Right ventricle myocardium inferior (tissue), 1 donor: ENCODE results near the gene ATP7A. TPM values are rescaled to one million over a fixed set of nuclear protein-coding genes. Genes with fewer than 3 reads are reported as not detected.
"Not testable (repeated sequence)": the region's sequence is repeated elsewhere in the genome, so short reads cannot be mapped to it uniquely, and the experiment has no call there.

Experiments used
- ATAC-seq: fragments of 200-7000 bp; cut with Tn5 transposase; one replicate; pipeline ENCODE4 v1.9.1; 2020; ENCODE audit warnings: mild to moderate bottlenecking, moderate library complexity
- DNase-seq: peaks from one replicate; pipeline ENCODE4 v3.0.0; 2021; ENCODE audit errors: missing footprints
- intact Hi-C: fragments of 100-400 bp; cut with DNase I; formaldehyde crosslinking; loops from one replicate; pipeline ENCODE4 v1.11.0; 2022
- total RNA-seq: library from RNA; stranded (reverse); fragmentation: NEBNext Ultra II Directional; extraction: Animal tissue kit (Norgen Biotek cat#: 25700); gene quantifications from one replicate; pipeline ENCODE4 v1.2.1, GENCODE V29; 2021
- donor health status: DM: no; HTN: yes; CAD: no; lungs with severe emphysema.

Gene ATP7A
- total RNA-seq, 1 donor from 2014 or later, result 5.4 TPM

DNA sequence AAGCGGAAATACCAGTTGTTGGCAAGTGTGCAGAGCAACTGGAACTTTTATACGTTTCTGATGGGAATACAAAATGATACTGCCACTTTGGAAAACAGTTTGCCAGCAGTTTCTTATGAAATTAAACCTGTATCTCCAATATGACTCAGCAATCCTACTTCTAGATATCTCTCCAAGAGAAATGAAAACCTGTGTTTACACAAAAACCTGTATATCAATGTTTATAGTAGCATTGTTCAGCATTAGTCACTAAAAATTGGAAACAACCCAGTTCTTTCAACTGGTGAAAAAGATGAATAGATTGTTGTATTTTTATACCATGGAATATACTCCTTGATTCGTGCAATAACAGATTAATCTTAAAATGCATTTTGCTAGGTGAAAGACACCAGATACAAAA, 26.8 kb downstream of the ATP7A start:
- ATAC-seq (no peak), DNase-seq (no peak)
- intact Hi-C loops, result no loop called here

DNA sequence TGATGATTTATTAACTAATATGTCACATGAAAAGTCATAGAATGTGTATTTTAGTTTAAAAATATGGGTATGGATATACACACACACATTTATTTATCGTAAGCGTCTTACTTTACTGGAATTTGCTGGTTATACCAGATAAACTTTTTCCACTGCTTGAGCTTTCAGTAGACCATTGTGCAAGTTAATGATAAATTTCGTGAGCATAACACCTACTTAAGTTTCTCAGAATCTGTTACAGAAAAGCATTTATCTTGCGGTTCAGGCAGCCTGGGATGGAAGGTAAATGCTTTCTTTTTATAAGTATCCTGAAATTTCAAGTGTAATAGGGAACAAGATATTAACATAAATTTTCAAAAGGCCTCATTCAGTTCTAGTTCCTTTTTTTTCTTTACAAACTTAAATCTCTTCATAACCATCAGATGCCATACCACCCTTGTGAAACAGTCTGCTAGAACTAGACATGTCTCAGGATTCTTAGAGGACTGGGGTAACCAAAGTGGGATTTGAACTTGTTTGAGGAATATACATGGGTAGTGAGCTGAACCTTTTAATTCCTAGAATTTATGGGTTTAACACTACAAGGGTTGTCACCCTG, 27.7 kb downstream of the ATP7A start:
- no peak for DNase-seq
- no peak for ATAC-seq
- intact Hi-C loops, result no loop called here

DNA sequence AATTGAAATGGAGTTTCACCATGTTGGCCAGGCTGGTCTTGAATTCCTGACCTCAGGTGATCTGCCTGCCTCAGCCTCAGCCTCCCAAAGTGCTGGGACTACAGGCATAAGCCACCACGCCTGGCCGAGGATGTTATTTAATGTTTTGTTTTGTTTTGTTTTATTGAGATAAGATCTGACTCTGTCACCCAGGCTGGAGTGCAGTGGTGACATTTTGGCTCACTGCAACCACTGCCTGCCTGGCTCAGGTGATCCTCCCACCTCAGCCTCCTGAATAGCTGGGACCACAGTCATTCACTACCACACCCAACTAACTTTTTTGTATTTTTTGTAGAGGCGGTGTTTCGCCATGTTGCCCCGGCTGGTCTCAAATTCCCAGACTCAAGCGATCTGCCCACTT, 34.5 kb downstream of the ATP7A start:
- ATAC-seq, intact Hi-C loops: not testable (repeated sequence)

DNA sequence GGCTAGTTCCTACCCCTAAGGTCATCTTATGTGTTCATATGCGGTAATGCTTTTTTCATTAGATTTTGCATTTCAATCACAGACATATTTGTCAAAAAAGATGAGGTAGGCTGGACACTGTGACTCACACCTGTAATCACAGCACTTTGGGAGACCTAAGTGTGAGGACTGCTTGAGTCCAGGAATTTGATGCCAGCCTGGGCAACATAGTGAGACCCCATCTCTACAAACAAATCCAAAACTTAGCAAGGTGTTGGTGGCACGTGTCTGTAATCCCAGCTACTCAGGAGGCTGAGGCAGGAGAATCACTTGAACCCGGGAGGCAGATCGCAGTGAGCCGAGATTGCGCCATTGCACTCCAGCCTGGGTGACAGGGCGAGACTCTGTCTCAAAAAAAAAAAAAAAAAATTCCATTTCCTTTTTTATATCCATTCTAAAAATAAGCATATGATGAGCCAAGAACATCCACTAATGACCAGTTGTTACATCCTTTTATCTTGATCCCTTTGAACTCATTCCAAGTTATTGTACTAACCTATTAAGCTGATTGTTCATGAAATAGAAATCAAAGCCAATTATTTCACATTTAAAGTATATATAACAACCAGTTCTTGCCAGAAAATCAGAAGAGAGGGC, 35.5 kb downstream of the ATP7A start:
- intact Hi-C loops, result no loop called here
- ATAC-seq (no peak), DNase-seq (no peak)

More for the DNA sequence above, 34.5 kb downstream of the ATP7A start:
- DNase-seq, result not testable (repeated sequence)

DNA sequence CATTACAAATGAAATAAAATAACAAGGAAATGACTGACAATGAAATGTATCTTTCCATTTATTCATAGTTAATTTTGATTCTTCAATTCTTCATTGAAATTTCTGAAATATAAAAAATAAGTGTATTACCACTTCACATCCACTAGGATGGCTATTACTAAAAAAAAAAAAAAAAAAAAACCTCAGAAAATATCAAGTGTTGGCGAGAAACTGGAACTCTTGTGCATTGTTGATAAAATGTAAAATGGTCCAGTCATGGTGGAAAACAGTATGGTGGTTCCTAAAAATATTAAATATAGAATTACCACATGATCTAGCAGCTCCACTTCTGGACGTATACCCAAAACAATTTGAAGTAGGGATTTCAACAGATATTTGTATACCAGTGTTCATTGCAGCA, 36.1 kb downstream of the ATP7A start:
- DNase-seq (no peak), ATAC-seq (no peak)
- intact Hi-C loops, result no loop called here

DNA sequence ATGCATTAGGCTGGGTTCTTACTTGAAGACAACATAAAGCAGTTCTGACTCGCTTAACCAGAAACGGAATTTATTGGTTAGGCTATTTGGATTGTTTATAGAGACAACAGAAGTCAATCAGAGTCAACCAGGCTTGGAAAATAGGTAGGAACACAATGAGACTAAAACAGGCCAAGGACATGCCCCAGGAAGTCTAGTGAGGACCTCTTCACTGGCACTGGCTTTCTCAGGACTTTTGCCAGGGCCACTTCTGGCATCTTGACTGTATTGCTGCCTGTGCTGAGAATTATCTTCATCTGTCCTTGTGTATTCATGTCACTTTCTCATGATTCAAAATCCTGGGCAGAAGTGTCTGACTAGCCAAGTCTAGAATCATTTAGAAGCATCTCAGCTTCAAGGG, 39.3 kb downstream of the ATP7A start:
- intact Hi-C loops, result no loop called here
- no peak for ATAC-seq
- no peak for DNase-seq

DNA sequence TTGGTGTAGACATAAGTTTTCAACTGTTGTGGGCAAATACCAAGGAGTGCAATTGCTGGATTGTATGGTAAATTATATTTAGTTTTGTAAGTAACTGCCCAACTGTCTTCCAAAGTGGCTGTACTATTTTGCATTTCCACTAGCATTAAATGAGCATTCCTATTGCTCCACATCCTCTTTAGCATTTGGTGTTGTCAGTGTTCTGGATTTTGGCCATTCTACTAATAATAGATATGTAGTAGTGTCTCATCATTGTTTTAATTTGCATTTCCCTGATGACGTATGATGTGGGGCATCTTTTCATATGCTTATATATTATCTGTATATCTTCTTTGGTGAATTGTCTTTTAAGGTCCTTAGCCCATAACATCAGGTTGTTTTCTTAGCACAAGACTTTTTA, 41.7 kb downstream of the ATP7A start:
- ATAC-seq, result no peak
- intact Hi-C loops, result no loop called here
- no peak for DNase-seq

DNA sequence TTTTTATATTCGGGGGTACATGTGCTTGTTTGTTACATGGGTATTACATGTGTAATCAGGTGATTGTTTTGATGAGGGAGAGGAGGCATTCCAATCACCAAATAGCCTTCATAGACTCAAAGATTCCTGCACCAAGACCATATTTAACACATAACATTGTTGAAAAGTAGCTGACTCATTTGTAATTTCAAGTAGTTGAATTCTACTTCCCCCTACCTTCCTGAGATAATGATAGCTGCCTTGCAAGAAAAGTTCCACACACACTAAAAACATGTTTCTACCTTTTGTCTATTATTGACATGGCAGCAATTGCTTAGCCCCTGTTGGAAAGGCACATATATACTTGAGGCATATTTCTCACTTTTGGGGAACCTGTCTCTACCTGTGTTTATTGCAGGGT, 42.8 kb downstream of the ATP7A start:
- intact Hi-C loops, result no loop called here
- no peak for ATAC-seq
- DNase-seq, result no peak

DNA sequence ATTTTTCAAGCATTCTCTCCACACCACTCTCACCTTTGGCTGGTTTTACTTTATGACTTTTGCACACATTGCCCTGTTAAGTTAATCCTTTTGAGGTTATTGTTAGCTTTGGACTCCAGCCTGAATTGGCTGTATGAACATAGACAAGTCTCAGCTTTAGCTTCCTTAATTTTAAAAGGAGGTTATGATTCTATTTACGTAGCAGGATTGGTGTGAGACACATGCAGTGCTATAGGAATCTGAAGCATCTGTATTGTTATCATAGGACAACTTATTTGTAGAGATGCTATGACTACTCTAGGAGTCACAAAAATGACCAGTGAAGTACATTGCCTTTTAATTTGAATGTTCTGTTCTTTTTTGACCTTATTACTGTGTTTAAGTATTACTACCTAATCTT, 43.2 kb downstream of the ATP7A start:
- ATAC-seq (no peak), DNase-seq (no peak)
- intact Hi-C loops, result no loop called here

DNA sequence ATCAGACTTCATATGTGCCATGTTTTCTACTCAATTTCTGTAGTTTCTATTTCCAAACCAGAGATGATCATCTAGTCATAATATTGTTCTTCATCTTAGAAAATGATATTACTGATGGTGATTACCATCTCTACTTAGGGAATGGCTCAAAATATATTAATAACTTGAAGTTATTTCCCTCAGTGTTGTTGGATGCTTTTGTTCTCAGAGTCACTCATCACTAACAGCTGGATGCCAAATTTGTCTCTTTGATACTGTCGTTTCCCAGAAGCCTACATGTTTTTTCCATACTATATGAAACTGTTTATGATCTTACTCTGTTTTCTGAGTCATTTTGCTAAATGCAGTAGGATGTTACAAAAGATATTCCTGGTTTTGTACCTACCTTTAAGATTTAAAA, 50.1 kb downstream of the ATP7A start:
- ATAC-seq (no peak), DNase-seq (no peak)
- intact Hi-C loops, result no loop called here

DNA sequence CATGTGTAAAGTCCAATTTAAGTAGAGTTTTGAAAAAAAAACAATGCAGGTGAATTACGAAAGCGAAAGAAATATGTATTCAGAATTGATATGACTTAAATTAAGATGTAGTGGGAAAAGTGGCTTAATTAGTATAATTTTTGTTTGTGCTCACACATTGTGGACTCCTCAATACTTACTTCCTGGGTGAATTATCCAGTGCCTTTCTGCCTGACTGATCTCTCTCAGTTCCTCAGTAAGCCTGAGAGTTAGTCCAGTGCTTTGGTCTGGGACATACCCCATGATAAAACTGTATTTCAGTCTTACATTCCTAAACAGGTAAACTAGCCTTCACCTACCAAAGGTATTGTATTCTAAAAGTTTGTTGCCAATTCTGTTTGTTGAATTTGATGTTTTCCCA, 50.6 kb downstream of the ATP7A start:
- intact Hi-C loops, result no loop called here
- no peak for DNase-seq
- no peak for ATAC-seq

DNA sequence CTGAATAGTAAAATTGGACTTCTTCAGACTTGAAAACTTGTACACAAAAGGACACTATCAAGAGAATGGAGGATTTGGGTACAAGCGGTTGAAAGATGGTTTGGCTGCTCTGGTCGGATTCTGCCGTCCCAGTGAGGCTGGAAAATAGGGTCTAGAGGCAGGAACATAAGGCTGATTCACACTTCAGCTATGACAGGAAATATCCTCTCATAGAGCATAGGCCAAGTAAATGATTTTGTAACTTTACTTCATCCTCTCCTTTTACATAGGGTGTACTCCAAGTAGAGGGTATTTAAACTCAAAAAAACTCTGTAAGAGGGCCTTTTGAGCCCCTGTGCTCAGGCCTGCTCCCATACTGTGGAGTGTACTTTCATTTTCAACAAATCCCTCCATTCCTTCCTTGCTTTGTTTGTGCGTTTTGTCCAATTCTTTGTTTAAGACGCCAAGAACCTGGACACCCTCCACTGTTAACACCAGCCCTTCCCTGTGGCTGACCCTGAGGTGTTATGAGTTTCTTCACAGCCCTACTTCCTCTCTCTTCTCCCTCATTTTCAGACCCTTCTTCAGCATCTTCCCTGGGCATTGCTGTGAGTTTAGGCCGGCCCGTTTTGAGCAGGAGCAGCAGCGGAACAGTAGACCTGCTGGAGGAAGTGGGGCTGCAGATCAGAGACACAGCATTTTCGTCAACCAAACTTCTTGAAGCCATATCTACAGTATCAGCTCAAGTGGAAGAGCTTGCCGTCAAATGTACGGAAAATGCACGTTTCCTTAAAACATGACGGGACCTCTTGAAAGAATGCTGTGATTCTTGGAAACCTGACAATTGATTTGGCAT, 51.8 kb downstream of the ATP7A start:
- DNase-seq, result no peak
- no peak for ATAC-seq
- intact Hi-C loops, result no loop called here

DNA sequence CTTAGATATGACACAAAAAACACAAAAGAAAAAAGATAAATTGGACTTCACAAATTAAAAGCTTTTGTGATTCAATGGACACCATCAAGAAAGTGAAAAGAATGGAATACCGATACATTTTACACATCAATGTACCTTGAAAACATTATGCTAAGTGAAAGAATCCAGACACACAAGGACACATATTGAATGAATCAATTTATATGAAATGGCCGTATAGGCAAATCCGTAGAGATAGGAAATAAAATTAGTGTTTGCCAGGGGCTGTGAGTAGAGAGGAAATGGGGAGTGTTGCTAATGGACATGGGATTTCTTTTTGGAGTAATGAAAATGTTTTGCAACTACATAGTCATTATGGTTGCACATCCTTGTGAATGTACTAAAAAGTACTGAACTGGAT, 55.9 kb downstream of the ATP7A start:
- intact Hi-C loops, result no loop called here
- DNase-seq (no peak), ATAC-seq (no peak)

DNA sequence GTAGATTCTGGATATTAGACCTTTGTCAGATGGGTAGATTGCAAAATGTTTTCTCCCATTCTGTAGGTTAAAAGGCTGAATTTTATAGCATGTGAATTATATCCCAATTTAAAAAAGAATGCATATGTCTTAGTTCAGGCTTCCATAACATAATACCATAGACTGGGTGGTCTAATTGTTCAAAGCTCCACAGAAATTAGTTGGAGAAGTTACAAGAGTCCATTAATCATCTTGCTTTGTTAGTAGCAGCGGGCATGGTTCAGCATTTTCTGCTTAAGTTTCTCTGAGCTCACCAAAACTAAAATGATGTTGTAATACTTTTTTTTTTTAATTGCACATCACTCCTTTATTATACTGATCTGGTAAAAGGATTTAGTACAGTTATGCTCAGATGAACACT, 57.1 kb downstream of the ATP7A start:
- ATAC-seq (no peak), DNase-seq (no peak)
- intact Hi-C loops, result no loop called here

DNA sequence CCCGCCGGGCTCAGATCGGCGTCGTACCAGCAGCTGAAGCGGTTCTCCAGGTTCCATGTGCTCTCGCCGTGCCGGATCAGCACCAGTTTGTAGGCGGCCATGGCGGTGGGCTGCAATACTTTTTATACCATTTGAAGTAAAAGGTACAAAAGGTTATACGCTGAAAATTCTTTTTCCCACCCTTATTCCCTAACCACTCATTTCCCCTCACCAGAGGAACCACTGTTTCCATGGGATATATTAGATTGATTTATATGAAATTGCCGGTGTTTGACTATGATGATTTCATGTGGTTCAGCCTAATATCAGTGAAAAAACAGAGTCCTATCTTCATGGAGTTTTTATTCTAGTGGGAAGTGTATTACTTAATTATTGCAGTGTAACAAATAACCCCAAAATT, 59.0 kb downstream of the ATP7A start, which contains the start of gene PGAM4:
Gene PGAM4, minus strand, starts transcription at position 101 of the 400 bp plus-strand sequence. Its CDS starts 0 bp downstream, at position 101.
- intact Hi-C loops, result no loop called here
- ATAC-seq (no peak), DNase-seq (no peak)

DNA sequence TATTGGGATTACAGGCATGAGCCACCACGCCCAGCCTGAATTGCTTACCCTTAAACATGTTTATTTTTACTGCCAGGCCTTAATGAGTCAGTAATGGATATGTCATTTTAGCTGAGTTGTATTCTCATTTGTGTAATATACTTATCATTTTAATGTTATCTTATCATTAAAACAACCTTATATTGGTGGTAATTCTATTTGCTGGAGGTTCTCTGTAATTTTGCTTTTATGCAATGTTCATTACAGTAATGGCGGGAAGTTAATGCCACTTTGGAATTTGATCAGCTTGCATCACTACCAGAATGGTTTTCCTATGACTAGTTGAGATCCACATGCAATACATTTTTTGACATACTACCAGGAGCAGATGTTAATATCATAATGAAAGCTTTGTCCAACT, 65.3 kb downstream of the ATP7A start:
- intact Hi-C loops, result no loop called here
- no peak for ATAC-seq
- DNase-seq, result no peak

DNA sequence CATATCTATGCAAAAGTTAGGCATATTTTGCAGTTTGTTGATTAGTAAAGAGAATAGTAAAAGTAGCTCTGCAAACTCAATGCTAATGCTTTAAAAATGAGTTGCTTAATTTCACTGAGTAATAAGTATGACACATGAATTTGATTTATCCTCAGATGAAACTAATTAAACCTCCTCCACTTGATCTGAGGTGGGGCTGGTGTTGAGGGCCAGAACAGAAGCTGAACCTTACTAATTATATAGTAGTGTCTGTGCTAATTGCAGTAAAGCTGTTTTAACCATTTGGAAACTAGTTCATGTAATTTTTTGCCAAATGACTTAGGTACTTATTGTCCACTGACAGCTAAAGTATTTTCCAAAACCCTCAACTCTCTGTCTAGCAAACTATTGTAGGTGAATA, 66.6 kb downstream of the ATP7A start:
- no peak for ATAC-seq
- intact Hi-C loops, result no loop called here
- no peak for DNase-seq

DNA sequence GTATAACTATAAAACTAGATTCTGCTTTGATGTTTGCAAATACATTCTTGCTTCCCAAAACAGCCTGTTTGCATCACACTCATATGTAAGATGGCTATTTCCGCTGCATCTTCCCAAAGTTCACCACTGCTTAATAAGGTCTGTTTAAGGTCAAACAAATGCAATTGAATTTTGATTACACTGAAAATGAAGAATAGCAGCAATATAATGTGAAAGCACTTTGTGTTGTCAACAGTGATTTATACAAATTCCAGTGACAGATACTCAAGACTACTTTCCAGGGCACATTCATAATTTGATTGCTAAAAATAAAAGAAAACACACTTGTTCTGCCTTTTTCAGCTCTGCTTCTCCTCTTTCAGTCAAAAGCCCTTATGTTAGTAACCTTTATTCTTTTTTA, 67.0 kb downstream of the ATP7A start:
- DNase-seq (no peak), ATAC-seq (no peak)
- intact Hi-C loops, result no loop called here

DNA sequence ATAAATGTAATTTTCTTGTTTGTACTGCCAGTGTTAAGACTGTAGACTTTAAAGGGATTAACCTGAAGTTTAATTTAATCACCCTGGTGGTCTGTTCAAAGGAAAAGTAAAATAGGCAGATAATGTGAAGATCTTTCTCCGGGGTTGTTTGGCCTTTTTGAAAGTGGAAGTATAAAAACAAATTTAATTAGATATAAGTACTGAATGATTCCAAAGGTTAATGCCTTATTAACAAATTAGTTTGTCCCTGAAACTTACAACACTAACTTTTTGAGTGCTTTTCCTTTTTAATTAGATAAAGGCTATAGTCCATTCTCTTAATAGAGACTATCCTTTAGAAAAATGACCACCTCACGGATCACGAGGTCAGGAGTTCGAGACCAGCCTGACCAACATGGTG, 69.4 kb downstream of the ATP7A start:
- intact Hi-C loops, result no loop called here
- DNase-seq, result no peak
- no peak for ATAC-seq

DNA sequence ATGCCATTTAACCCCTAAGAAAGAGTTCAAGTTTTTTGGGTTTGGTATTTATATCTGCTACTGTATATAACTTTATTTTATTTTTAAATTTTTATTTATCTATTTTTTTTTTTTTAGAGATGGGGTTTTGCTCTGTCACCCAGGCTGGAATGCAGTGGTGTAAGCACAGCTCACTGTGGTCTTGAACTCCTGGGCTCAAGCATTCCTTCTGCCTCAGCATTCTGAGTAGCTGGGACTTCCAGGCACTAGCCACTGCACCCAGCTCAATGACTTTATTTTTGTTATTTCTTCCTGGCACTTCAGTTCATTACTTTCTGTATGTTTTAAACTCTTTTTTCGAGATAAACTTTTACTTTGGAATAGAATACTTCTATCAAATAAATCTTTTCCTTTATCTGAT, 101.4 kb downstream of the ATP7A start:
- ATAC-seq, result no peak

More for the DNA sequence above, 101.4 kb downstream of the ATP7A start:
- no peak for DNase-seq
- intact Hi-C loops, result no loop called here
